Stomach (tissue), 9 donors: Measurements from ENCODE around the gene CDH23. TPM values are rescaled to one million over a fixed set of nuclear protein-coding genes. Genes with fewer than 3 reads are reported as not detected.

Experiments
- DNase-seq, 2 donors: peaks; one replicate each; pipeline versions ENCODE4 v3.0.0 to v3.0.0-alpha.2; 2013 to 2019
- H3K27ac ChIP-seq, 5 donors: fragments of 200-600 bp in 4 of 5; sonication (generic) in 4 of 5; one replicate each; pipeline ENCODE4 v1.5.1; 2013 to 2019; ENCODE audit warnings: mild to moderate bottlenecking in 1 of 5, moderate library complexity in 1 of 5
- H3K27me3 ChIP-seq, 3 donors: fragments of 200-600 bp; sonication (generic); one replicate each; pipeline ENCODE4 v1.5.1; 2017 to 2019; ENCODE audit warnings: mixed run types in 1 of 3
- H3K36me3 ChIP-seq, 4 donors: fragments of 200-600 bp; sonication (generic); 1 replicate in 3 of 4; 2 replicates in 1 of 4; pipeline ENCODE4 v1.5.1; 2016 to 2019
- H3K4me1 ChIP-seq, 4 donors: fragments of 200-600 bp; sonication (generic); one replicate each; pipeline ENCODE4 v1.5.1; 2016 to 2019
- H3K4me3 ChIP-seq, 4 donors: fragments of 200-600 bp; sonication (generic) in 3 of 4; one replicate each; pipeline ENCODE4 v1.5.1; 2016 to 2019; ENCODE audit warnings: mild to moderate bottlenecking in 1 of 4
- H3K9me3 ChIP-seq, 4 donors: fragments of 200-600 bp; sonication (generic); one replicate each; pipeline ENCODE4 v1.5.1; 2016 to 2019
- CTCF ChIP-seq, 7 experiments: fragments of 450-650 bp in 4 of 7; fragments of 200-600 bp in 3 of 7; sonication (generic) in 3 of 7; IDR thresholded peaks; one replicate each; pipeline ENCODE4 v1.5.1; 2016 to 2019; ENCODE audit warnings: antibody characterized with exemption in 7 of 7, control low read depth in 2 of 7, mild to moderate bottlenecking in 1 of 7
- EP300 ChIP-seq: sonication (generic); formaldehyde crosslinking; IDR thresholded peaks from one replicate; pipeline ENCODE4 v1.6.1; 2017; ENCODE audit warnings: antibody characterized with exemption
- POLR2A ChIP-seq, 4 donors: fragments of 450-650 bp; IDR thresholded peaks; one replicate each; pipeline ENCODE4 v1.6.1; 2016; ENCODE audit warnings: antibody characterized with exemption in 4 of 4, control low read depth in 2 of 4, mild to moderate bottlenecking in 1 of 4, moderate library complexity in 1 of 4
- POLR2AphosphoS5 ChIP-seq, 3 donors: sonication (generic); formaldehyde crosslinking; IDR thresholded peaks; one replicate each; pipeline ENCODE4 v1.6.1; 2016; ENCODE audit warnings: antibody characterized with exemption in 3 of 3
- WGBS, 5 donors: extraction: QIAGEN DNeasy Blood & Tissue Kit in 3 of 5; methylation state at CpG; one replicate each; pipeline versions ENCODE4 v1.1.5 to v1.1.7; 2013 to 2018; 5-methylcytosine and 5-hydroxymethylcytosine counted together
- intact Hi-C: fragments of 100-400 bp; cut with DNase I; formaldehyde crosslinking; loops from one replicate; pipeline ENCODE4 v1.15.1; 2023; ENCODE audit warnings: low total_unique reads
- polyA plus RNA-seq, 3 donors: library from polyadenylated mRNA; stranded (reverse); fragments of 200-250 nt; gene quantifications; one replicate each; pipeline ENCODE4 v1.2.3, GENCODE V29; 2013
- total RNA-seq, 5 donors: library from RNA; depleted of rRNA; stranded (reverse); fragments of >200 nt; gene quantifications; one replicate each; pipeline versions ENCODE4 v1.1.0 to v1.2.3, GENCODE V29; 2014 to 2016
- donor health status: healthy with polysubstance abuse.
- donor health status: Bipolar disorder and iron deficiency.
- donor health status: healthy.

Gene CDH23
- total and polyA plus RNA-seq, 8 donors, result 0.31 to 8.2 (median 2.2) TPM

GRCh38 chr10:71634531-71635164, 237.9 kb downstream of the CDH23 start:
- Histone ChIP-seq H3K36me3 (no peaks in the 10 kb centered on the region), H3K27ac (no peak overlapping the region), H3K4me1 (peaks cover 9 to 45% (median 25%) of the 10 kb centered on the region in 4 donors)

GRCh38 chr10:71635251-71635866, 238.6 kb downstream of the CDH23 start:
- intact Hi-C loops, result no loop called here
- no peaks in the 10 kb centered on the region for H3K9me3 ChIP-seq
- no peaks in the 10 kb centered on the region for H3K36me3 ChIP-seq
- DNase-seq, result peak in 1 of 2 donors; percentile 62
- H3K27me3 ChIP-seq, result peaks cover 0 to 2% (median 0%) of the 10 kb centered on the region in 3 donors
- peaks cover 9 to 47% (median 25%) of the 10 kb centered on the region in 4 donors for H3K4me1 ChIP-seq
- H3K27ac ChIP-seq, result peak overlapping the region in 1 of 5 donors; percentile 44
- TF ChIP-seq POLR2A (IDR thresholded peaks at IDR 0.05) (no peak), CTCF (IDR thresholded peaks at IDR 0.05) (no peak), POLR2AphosphoS5 (IDR thresholded peaks at IDR 0.05) (no peak), EP300 (no peak)
- WGBS, 5 donors, result 35 to 58% (median 48%) methylated on average over 13 of the region's 13 CpGs
- H3K4me3 ChIP-seq, result no peak overlapping the region

More at GRCh38 chr10:71634531-71635164, 237.9 kb downstream of the CDH23 start:
- TF ChIP-seq POLR2A (IDR thresholded peaks at IDR 0.05) (no peak), POLR2AphosphoS5 (IDR thresholded peaks at IDR 0.05) (no peak), EP300 (no peak), CTCF (IDR thresholded peaks at IDR 0.05) (no peak)
- Histone ChIP-seq H3K9me3 (no peaks in the 10 kb centered on the region), H3K4me3 (no peak overlapping the region), H3K27me3 (peaks cover 0 to 2% (median 0%) of the 10 kb centered on the region in 3 donors)
- DNase-seq, result peak; percentile 66 to 68
- 37 to 56% (median 42%) methylated on average over 5 of the region's 5 CpGs for WGBS, 5 donors
- intact Hi-C loops, result no loop called here

GRCh38 chr10:71635867-71636266, 239.1 kb downstream of the CDH23 start:
- no peaks in the 10 kb centered on the region for H3K36me3 ChIP-seq
- no peak overlapping the region for H3K4me3 ChIP-seq
- peak overlapping the region in 1 of 5 donors; percentile 44 for H3K27ac ChIP-seq
- no peaks in the 10 kb centered on the region for H3K9me3 ChIP-seq
- H3K27me3 ChIP-seq, result peaks cover 0 to 2% (median 0%) of the 10 kb centered on the region in 3 donors
- intact Hi-C loops, result no loop called here
- no peak for TF ChIP-seq CTCF (IDR thresholded peaks at IDR 0.05)
- no peak for TF ChIP-seq EP300
- TF ChIP-seq POLR2A (IDR thresholded peaks at IDR 0.05), result no peak
- no peak for TF ChIP-seq POLR2AphosphoS5 (IDR thresholded peaks at IDR 0.05)
- DNase-seq, result no peak
- WGBS, 5 donors, result 90 to 95% (median 93%) methylated on average over 5 of the region's 5 CpGs
- H3K4me1 ChIP-seq, result peaks cover 9 to 47% (median 25%) of the 10 kb centered on the region in 4 donors

GRCh38 chr10:71636588-71636987, 239.9 kb downstream of the CDH23 start:
- Histone ChIP-seq H3K4me3 (no peak overlapping the region), H3K36me3 (no peaks in the 10 kb centered on the region), H3K9me3 (no peaks in the 10 kb centered on the region), H3K27me3 (peaks cover 0 to 2% (median 0%) of the 10 kb centered on the region in 3 donors), H3K27ac (no peak overlapping the region), H3K4me1 (peaks cover 9 to 47% (median 22%) of the 10 kb centered on the region in 4 donors)
- 83 to 93% (median 90%) methylated on average over 5 of the region's 5 CpGs for WGBS, 5 donors
- DNase-seq, result no peak
- TF ChIP-seq EP300 (no peak), CTCF (IDR thresholded peaks at IDR 0.05) (no peak), POLR2A (IDR thresholded peaks at IDR 0.05) (no peak), POLR2AphosphoS5 (IDR thresholded peaks at IDR 0.05) (no peak)
- intact Hi-C loops, result no loop called here
